ENCODE measurements around the gene PLEKHA1. TPM values are rescaled to one million over a fixed set of nuclear protein-coding genes. Genes with fewer than 3 reads are reported as not detected.

Gene PLEKHA1
- total RNA-seq, 2 donors from 2014 or later, result 22.3 to 46.8 TPM

DNA sequence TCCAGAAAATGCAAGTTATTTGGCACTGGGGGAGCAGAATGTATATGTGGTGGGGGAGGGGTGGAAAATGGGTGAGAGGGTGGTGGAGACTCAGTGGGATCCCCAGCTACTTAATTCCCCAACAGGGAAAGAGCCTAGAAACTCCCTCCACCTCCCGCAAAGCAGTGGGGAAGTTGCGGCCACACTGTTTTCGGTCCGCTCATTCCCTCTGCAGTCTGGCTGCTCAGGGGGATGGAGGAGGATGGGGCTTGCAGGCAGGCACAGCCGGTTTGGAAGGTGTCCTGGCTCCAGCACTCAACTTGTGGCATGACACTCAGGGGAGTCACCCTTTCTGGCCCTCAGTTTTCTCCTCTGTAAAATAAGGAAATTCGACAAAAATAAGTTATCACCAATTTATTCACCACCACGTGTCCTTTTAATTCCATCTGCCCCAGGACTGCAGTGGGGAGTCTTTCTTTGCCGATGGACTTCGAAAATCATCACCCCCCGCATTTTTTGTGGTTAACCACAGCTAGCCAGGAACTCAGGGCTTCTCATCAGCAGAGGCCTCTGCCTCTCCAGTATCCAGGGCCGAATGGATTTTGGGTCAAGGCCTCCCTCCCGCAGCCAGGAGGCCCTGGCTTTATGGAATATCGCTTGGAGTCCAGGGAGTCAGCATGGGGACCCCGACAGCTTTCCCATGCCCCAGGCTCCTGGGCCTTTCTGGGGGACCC is 85.2 kb downstream of the PLEKHA1 start:
- TF ChIP-seq, protein P1, sequence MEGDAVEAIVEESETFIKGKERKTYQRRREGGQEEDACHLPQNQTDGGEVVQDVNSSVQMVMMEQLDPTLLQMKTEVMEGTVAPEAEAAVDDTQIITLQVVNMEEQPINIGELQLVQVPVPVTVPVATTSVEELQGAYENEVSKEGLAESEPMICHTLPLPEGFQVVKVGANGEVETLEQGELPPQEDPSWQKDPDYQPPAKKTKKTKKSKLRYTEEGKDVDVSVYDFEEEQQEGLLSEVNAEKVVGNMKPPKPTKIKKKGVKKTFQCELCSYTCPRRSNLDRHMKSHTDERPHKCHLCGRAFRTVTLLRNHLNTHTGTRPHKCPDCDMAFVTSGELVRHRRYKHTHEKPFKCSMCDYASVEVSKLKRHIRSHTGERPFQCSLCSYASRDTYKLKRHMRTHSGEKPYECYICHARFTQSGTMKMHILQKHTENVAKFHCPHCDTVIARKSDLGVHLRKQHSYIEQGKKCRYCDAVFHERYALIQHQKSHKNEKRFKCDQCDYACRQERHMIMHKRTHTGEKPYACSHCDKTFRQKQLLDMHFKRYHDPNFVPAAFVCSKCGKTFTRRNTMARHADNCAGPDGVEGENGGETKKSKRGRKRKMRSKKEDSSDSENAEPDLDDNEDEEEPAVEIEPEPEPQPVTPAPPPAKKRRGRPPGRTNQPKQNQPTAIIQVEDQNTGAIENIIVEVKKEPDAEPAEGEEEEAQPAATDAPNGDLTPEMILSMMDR (IDR thresholded peaks at IDR 0.05), result no peak
- ATAC-seq (ENCODE audit: insufficient number of reproducible peaks, low FRiP score, low read depth), result no peak
- Histone ChIP-seq H3K36me3 (no peaks in the 10 kb centered on the region), H3K27me3 (replicated peaks; ENCODE audit: insufficient read depth) (no peaks in the 10 kb centered on the region), H3K4me1 (ENCODE audit: control insufficient read depth in 1 of 2, low read depth in 2 of 2) (peaks cover 11 to 24% of the 10 kb centered on the region in 2 donors), H3K4me3 (no peak overlapping the region), H3K9me3 (no peaks in the 10 kb centered on the region), H3K27ac (no peak overlapping the region)
- DNase-seq (ENCODE audit: low spot score), result no peak

GRCh38 chr10:122460891-122461293 is 86.4 kb downstream of the PLEKHA1 start:
- Histone ChIP-seq H3K4me3 (peak overlapping the region; percentile 95), H3K27ac (peak overlapping the region; percentile 64 to 79), H3K9me3 (no peaks in the 10 kb centered on the region), H3K27me3 (replicated peaks; ENCODE audit: insufficient read depth) (no peaks in the 10 kb centered on the region), H3K36me3 (no peaks in the 10 kb centered on the region), H3K4me1 (ENCODE audit: control insufficient read depth in 1 of 2, low read depth in 2 of 2) (peaks cover 14 to 36% of the 10 kb centered on the region in 2 donors)
- ATAC-seq (ENCODE audit: insufficient number of reproducible peaks, low FRiP score, low read depth), result no peak
- TF ChIP-seq, protein P1 (IDR thresholded peaks at IDR 0.05), result no peak
- no peak for DNase-seq (ENCODE audit: low spot score)

DNA sequence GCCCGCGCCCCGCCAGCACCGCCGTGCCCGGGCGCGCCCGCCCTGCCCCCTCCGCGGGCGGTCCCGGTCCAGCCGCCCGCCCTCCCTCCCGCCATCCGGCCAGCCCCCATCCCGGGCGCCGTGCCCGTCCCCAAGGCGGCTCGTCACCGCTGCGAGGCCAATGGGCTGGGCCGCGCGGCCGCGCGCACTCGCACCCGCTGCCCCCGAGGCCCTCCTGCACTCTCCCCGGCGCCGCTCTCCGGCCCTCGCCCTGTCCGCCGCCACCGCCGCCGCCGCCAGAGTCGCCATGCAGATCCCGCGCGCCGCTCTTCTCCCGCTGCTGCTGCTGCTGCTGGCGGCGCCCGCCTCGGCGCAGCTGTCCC is 86.8 kb downstream of the PLEKHA1 start, which contains the start of gene HTRA1:
Gene HTRA1 (plus strand): TSS at position 187 of the 362 bp plus-strand sequence. CDS start 100 bp downstream, at position 287.
- H3K36me3 ChIP-seq, result no peaks in the 10 kb centered on the region
- TF ChIP-seq, protein P1 (IDR thresholded peaks at IDR 0.05), result no peak
- no peaks in the 10 kb centered on the region for H3K27me3 ChIP-seq (replicated peaks; ENCODE audit: insufficient read depth)
- H3K27ac ChIP-seq, result peak within 1 kb of the TSS; percentile 94
- H3K4me3 ChIP-seq, result peak within 1 kb of the TSS; percentile 95
- H3K4me1 ChIP-seq (ENCODE audit: control insufficient read depth in 1 of 2, low read depth in 2 of 2), result peaks cover 16 to 37% of the 10 kb centered on the region in 2 donors
- DNase-seq (ENCODE audit: low spot score), result no peak
- ATAC-seq (ENCODE audit: insufficient number of reproducible peaks, low FRiP score, low read depth), result peak; percentile 64
- no peaks in the 10 kb centered on the region for H3K9me3 ChIP-seq

DNA sequence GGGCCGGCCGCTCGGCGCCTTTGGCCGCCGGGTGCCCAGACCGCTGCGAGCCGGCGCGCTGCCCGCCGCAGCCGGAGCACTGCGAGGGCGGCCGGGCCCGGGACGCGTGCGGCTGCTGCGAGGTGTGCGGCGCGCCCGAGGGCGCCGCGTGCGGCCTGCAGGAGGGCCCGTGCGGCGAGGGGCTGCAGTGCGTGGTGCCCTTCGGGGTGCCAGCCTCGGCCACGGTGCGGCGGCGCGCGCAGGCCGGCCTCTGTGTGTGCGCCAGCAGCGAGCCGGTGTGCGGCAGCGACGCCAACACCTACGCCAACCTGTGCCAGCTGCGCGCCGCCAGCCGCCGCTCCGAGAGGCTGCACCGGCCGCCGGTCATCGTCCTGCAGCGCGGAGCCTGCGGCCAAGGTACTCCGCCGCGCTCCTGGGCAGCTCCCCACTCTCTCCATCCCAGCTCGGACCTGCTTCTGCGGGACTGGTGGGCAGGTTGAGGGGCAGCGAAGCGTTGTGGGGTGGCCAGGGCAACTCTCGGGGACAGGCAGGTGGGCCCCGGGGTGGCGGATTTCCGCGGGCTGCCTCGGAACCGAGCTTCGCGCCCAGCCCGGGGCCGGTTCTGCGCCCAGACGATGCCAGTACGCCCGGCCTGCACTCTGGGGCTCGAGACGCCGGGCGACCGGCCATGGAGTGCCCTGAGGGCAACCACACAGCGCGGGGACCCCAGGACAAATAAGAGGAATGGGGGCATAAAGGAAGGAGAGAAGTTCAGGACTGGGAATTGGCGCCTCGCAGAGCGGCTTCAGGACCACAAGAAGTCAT is 87.4 kb downstream of the PLEKHA1 start:
- no peaks in the 10 kb centered on the region for H3K27me3 ChIP-seq (replicated peaks; ENCODE audit: insufficient read depth)
- H3K36me3 ChIP-seq, result no peaks in the 10 kb centered on the region
- peak overlapping the region; percentile 95 for H3K4me3 ChIP-seq
- peak overlapping the region; percentile 94 for H3K27ac ChIP-seq
- TF ChIP-seq, protein P1 (IDR thresholded peaks at IDR 0.05), result no peak
- DNase-seq (ENCODE audit: low spot score) (no peak), ATAC-seq (ENCODE audit: insufficient number of reproducible peaks, low FRiP score, low read depth) (peak; percentile 11)
- H3K9me3 ChIP-seq, result no peaks in the 10 kb centered on the region
- peaks cover 20 to 38% of the 10 kb centered on the region in 2 donors for H3K4me1 ChIP-seq (ENCODE audit: control insufficient read depth in 1 of 2, low read depth in 2 of 2)
